Adrenal gland (tissue), 12 donors: ENCODE measurements around the gene IL36A. TPM values are rescaled to one million over a fixed set of nuclear protein-coding genes. Genes with fewer than 3 reads are reported as not detected.

ENCODE experiments used
- DNase-seq, 7 donors: peaks; one replicate each; pipeline ENCODE4 v3.0.0-alpha.2; 2019 to 2020
- H3K27ac ChIP-seq, 5 donors: fragments of 200-600 bp; sonication (generic) in 4 of 5; 1 replicate in 3 of 5; 2 replicates in 2 of 5; pipeline versions ENCODE4 v1.5.1 to v1.8.0; 2016 to 2020; ENCODE audit warnings: mild to moderate bottlenecking in 1 of 5
- H3K27me3 ChIP-seq: fragments of 200-600 bp; 2 replicates; pipeline ENCODE4 v1.8.0; 2021
- H3K36me3 ChIP-seq, 2 donors: fragments of 200-600 bp; replicated peaks in 1 of 2; 1 replicate in 1 of 2; 2 replicates in 1 of 2; pipeline versions ENCODE4 v1.5.1 to v1.8.0; 2018 to 2022
- H3K4me1 ChIP-seq, 2 donors: fragments of 200-600 bp; replicated peaks in 1 of 2; 1 replicate in 1 of 2; 2 replicates in 1 of 2; pipeline versions ENCODE4 v1.5.1 to v1.8.0; 2018 to 2021
- H3K4me3 ChIP-seq, 4 donors: fragments of 200-600 bp; sonication (generic) in 3 of 4; one replicate each; pipeline ENCODE4 v1.5.1; 2016 to 2018
- H3K9me3 ChIP-seq, 3 donors: fragments of 200-600 bp; sonication (generic) in 1 of 3; replicated peaks in 1 of 3; 1 replicate in 2 of 3; 2 replicates in 1 of 3; pipeline versions ENCODE4 v1.5.1 to v1.8.0; 2016 to 2021
- POLR2A ChIP-seq, 2 donors: fragments of 450-650 bp; IDR thresholded peaks; one replicate each; pipeline ENCODE4 v1.6.1; 2017; ENCODE audit warnings: antibody characterized with exemption in 2 of 2, mild to moderate bottlenecking in 2 of 2, moderate library complexity in 1 of 2
- WGBS, 4 donors: extraction: QIAGEN DNeasy Blood & Tissue Kit in 2 of 4; methylation state at CpG; one replicate each; pipeline versions ENCODE4 v1.1.5 to v1.1.7; 2013 to 2017; 5-methylcytosine and 5-hydroxymethylcytosine counted together
- intact Hi-C, 2 donors: fragments of 100-400 bp; cut with DNase I; formaldehyde crosslinking; loops; one replicate each; pipeline versions ENCODE4 v1.14.1 to v1.15.0; 2022 to 2023
- polyA plus RNA-seq, 3 donors: library from polyadenylated mRNA; stranded (reverse); fragments of 200-250 nt in 2 of 3; fragments of 350-450 nt in 1 of 3; fragmentation: Illumina TruSeq in 1 of 3; extraction: RNeasy Lipid Tissue Mini Kit (QIAGEN cat#74804) in 1 of 3; gene quantifications; one replicate each; pipeline ENCODE4 v1.2.3, GENCODE V29; 2013 to 2014
- total RNA-seq, 9 donors: library from RNA; depleted of rRNA in 4 of 9; stranded (reverse); fragments of >200 nt in 4 of 9; fragments of 120-200 nt in 1 of 9; fragmentation: NEBNext Ultra II Directional in 1 of 9; extraction: Animal tissue kit (Norgen Biotek cat#: 25700) in 1 of 9; gene quantifications; one replicate each; pipeline versions ENCODE4 v1.1.0 to v1.2.4, GENCODE V29; 2013 to 2023
- TF ChIP-seq, protein P1 (sequence below), 6 experiments: fragments of 450-650 bp in 4 of 6; fragments of 200-600 bp in 2 of 6; sonication (generic) in 1 of 6; IDR thresholded peaks; 1 replicate in 5 of 6; 2 replicates in 1 of 6; pipeline versions ENCODE4 v1.5.1 to v1.8.0; 2016 to 2021; ENCODE audit warnings: antibody characterized with exemption in 6 of 6, mild to moderate bottlenecking in 2 of 6, moderate library complexity in 1 of 6
- donor health status: healthy with polysubstance abuse.
- donor health status: Bipolar disorder and iron deficiency.
- donor health status: DM: yes; HTN: yes; CAD: no.
- donor health status: DM: no; HTN: no; CAD: no.
- donor health status: DM: no; HTN: no; CAD: no.
- donor health status: DM: yes; HTN: yes; CAD: no.

Gene IL36A
- total and polyA plus RNA-seq, 12 donors: not detected

DNA sequence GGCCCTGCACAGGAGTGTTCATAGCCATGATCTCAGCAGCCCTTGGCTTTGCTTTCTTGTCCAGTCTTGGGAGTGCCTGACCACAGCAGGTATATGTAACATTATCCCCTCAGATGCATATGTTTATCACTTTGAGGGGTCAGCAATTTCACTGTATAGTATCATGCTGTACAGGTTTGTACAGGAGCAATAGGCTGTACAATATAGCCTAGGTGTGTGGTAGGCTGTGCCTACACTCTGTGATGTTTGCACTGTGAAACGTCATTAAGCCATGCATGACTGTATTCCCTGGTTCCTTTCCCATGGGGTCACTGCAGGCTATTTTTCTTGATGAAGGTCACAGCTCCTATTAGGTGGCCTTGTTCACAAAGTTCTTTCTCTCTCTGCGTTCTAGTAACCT, 32.1 kb upstream of the IL36A start:
- intact Hi-C loops: no loop called here
- Histone ChIP-seq H3K4me1 (no peaks in the 10 kb centered on the region), H3K9me3 (no peaks in the 10 kb centered on the region), H3K4me3 (no peak overlapping the region), H3K27ac (no peak overlapping the region), H3K36me3 (no peaks in the 10 kb centered on the region), H3K27me3 (peaks cover 6% of the 10 kb centered on the region)
- DNase-seq: no peak
- 20 to 40% (median 21%) methylated on average over 2 of the region's 2 CpGs for WGBS, 4 donors
- TF ChIP-seq, protein P1, sequence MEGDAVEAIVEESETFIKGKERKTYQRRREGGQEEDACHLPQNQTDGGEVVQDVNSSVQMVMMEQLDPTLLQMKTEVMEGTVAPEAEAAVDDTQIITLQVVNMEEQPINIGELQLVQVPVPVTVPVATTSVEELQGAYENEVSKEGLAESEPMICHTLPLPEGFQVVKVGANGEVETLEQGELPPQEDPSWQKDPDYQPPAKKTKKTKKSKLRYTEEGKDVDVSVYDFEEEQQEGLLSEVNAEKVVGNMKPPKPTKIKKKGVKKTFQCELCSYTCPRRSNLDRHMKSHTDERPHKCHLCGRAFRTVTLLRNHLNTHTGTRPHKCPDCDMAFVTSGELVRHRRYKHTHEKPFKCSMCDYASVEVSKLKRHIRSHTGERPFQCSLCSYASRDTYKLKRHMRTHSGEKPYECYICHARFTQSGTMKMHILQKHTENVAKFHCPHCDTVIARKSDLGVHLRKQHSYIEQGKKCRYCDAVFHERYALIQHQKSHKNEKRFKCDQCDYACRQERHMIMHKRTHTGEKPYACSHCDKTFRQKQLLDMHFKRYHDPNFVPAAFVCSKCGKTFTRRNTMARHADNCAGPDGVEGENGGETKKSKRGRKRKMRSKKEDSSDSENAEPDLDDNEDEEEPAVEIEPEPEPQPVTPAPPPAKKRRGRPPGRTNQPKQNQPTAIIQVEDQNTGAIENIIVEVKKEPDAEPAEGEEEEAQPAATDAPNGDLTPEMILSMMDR (IDR thresholded peaks at IDR 0.05): no peak
- no peak for TF ChIP-seq POLR2A (IDR thresholded peaks at IDR 0.05)

- H3K36me3 ChIP-seq: no peaks in the 10 kb centered on the region
- H3K4me1 ChIP-seq: no peaks in the 10 kb centered on the region
- no peak within 1 kb of the TSS for H3K4me3 ChIP-seq
- 62 to 81% (median 71%) methylated on average over 6 to 7 of the region's 7 CpGs for WGBS, 4 donors
- intact Hi-C loops: no loop called here
- no peak for TF ChIP-seq POLR2A (IDR thresholded peaks at IDR 0.05)
- TF ChIP-seq, protein P1 (IDR thresholded peaks at IDR 0.05): no peak
- no peak within 1 kb of the TSS for H3K27ac ChIP-seq
- H3K27me3 ChIP-seq: peaks cover 6% of the 10 kb centered on the region
- DNase-seq: no peak
- no peaks in the 10 kb centered on the region for H3K9me3 ChIP-seq
These were observed 27.7 kb upstream of the IL36A start, which contains the start of gene IL36G for GRCh38 chr2:112977559-112978056. IL36G (plus strand) TSS chr2:112978006; CDS start chr2:112978639, 633 bp downstream.

- Histone ChIP-seq H3K36me3 (no peaks in the 10 kb centered on the region), H3K27ac (no peak overlapping the region), H3K4me3 (no peak overlapping the region), H3K9me3 (no peaks in the 10 kb centered on the region), H3K27me3 (peaks cover 6% of the 10 kb centered on the region), H3K4me1 (no peaks in the 10 kb centered on the region)
- DNase-seq: no peak
- no peak for TF ChIP-seq POLR2A (IDR thresholded peaks at IDR 0.05)
- TF ChIP-seq, protein P1 (IDR thresholded peaks at IDR 0.05): no peak
- intact Hi-C loops: no loop called here
- WGBS, 4 donors: 88 to 100% (median 96%) methylated on average over 1 of the region's 1 CpG
These were observed 25.5 kb upstream of the IL36A start for GRCh38 chr2:112979731-112980130.

DNA sequence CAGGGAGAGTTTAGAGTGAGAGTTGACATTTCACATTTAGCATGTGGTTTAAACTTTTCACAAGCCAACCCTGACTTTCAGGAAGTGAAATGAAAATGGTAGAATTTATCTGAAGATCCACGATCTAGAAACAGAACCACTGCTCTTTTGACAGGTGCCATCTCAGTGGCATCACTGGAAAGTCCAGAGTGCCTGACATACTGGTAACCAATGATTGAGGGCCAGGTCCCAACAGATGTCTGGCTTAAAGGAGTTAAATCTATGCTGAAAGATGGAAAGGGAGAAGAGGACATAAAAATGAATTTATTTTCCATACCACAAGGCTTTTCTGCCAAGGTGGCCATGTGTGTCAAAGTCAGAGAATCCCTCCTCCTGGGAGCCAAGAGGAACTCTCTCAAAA, 24.7 kb upstream of the IL36A start:
- intact Hi-C loops: no loop called here
- no peak for DNase-seq
- H3K36me3 ChIP-seq: no peaks in the 10 kb centered on the region
- peaks cover 6% of the 10 kb centered on the region for H3K27me3 ChIP-seq
- H3K4me3 ChIP-seq: no peak overlapping the region
- no peak overlapping the region for H3K27ac ChIP-seq
- no peaks in the 10 kb centered on the region for H3K4me1 ChIP-seq
- 15 to 50% (median 38%) methylated on average over 1 of the region's 1 CpG for WGBS, 4 donors
- no peak for TF ChIP-seq POLR2A (IDR thresholded peaks at IDR 0.05)
- TF ChIP-seq, protein P1 (IDR thresholded peaks at IDR 0.05): no peak
- H3K9me3 ChIP-seq: no peaks in the 10 kb centered on the region
